HK-2 (cell line): ENCODE data around the gene SLC18A2.

Source experiments
- DNase-seq: peaks from one replicate; pipeline ENCODE4 v3.0.0-alpha.2; 2018; ENCODE audit not compliant: unreplicated experiment

SLC18A2 gene

DNA sequence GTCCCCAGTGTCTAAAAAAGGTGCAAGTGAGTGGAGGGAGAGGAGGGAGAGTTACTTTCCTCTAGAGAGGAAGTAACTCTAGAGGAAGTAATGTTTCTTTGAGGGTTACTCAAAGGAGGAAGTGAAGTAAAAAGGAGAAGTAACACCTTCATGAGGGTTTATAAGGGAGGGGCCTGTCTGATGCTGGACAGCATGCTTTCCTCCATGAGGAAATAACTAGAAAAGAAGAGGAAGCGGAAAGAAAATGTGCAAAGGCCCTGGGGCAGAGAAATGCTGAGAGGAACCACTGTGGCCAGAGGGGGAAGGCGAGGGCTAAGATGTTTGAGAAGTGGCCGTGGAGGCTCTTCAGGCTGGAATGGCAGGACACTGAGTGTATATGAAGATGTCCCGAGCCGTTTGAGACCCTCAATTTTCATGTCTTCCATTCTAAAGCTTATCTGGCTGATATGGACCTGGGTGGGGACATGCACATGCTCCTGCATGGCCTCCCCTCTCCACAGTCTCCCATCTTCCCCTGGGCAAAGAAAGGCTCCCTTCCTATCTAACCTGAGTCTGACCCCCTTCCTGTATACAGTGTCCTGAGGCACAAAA, 3.4 kb upstream of the SLC18A2 start:
- no peak for DNase-seq

DNA sequence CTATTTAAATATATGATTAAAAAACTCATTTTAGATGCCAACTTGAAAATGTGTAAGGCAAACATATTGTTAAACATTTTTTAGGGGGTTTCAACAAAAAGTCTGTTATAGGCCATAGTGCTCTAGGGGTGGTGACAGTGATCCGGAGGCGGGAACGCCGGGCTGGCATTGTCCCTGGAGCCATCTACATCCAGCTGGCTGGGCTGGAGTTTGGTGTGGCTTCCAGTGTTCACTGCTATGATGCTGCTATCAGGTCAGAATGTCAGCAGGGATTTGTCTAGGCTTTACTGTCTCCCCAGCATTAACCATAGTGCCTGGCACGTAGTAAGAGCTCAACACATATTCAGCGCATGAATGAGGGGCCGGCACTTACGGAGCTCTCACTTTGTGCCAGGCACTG, 1.9 kb upstream of the SLC18A2 start:
- no peak for DNase-seq

DNA sequence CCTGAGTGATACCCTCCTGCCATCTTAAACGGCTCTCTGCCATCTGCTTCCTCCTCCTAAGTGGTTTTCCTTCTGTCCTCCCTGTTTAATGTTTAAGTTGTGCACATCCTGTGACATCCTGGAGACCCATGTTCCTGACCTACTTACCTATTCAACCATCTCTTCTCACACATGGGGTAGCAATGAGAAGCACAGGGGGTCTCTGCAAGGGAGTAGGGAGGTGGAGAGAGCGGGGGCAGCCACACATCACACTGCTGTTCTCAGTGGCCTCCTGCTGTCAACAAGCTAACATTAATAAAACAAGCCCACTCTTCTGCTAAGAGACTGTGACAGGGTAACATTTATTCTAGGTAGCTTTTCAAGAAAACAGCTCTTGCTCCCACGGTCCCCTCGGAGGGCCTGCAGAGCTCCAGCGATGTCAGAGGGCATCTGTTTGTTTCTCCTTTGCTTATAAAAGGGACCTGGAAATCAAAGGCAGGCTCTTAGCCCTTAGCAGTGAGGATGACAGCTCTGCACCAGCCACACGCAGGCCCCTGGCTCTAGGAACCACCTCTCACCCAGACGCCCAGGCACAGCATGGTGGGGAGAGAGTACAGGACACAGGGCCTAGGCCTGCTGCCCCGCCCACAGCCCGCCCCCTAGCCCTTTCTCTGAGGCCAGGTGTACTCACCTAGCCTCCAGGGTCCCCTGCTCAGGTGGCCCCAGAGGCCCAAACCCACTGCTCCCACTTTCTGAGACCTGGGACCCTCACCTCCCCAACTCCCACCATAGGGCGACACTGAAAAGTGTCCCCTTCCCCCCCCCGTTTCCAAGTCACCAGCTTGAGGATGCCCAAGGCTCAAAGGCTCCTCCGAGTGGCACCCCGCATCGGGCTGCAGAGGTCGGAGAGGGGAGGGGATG, 943 bp upstream of the SLC18A2 start:
- DNase-seq = no peak

DNA sequence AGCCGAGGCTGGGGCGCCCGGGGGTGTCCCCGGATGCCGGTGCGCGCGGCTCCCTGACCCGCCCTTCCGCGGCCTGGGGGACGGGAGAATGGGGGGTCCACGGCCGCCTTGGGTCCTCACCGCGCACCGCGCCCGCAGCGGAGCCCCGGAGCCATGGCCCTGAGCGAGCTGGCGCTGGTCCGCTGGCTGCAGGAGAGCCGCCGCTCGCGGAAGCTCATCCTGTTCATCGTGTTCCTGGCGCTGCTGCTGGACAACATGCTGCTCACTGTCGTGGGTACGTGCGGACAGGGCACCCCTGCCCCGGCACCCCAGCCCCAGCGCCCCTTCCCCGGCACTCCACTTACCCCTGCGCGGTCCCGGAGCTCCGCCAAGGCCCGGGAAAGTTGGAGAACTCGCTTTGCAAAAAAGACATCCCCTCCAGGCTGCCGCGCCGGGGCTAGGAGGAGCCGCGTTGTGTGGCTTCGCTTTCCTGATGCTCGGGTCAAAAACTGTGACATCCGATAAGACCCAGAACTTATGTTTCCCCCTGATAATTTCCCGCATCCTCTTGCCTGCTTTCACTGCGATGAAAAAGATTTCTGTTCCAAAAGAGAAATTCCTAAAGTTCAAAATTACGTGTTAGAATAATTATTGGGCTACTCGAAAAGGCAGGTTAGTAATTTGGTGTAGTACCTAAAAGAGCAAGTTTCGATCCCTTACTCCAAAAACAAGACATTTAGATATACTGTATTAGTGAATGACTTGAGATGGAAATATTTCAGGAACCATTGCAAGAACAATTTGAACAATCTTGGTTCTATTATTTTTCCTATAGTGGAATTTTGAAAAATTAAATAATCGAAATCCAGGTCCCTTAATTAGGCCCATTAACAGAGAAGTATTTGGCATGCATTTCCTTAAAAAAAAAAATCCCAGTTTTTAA, 888 bp downstream of the SLC18A2 start:
- DNase-seq = no peak

DNA sequence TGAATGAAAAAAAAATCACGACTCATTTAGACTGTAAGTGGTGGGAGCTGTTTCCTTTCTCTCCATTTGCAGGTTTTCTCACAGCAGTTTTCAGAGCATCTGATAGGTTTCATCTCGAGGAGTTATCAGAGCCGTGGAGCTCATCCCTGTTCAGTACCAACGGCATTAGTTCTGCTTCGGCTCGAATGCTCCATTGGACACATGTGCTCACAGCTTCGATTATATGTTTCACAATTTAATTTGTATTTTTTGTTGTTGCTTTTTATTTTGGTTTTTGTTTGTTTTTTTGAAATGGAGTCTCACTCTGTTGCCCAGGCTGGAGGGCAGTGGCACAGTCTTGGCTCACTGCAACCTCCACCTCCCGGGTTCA, 1.5 kb downstream of the SLC18A2 start:
- DNase-seq = no peak

DNA sequence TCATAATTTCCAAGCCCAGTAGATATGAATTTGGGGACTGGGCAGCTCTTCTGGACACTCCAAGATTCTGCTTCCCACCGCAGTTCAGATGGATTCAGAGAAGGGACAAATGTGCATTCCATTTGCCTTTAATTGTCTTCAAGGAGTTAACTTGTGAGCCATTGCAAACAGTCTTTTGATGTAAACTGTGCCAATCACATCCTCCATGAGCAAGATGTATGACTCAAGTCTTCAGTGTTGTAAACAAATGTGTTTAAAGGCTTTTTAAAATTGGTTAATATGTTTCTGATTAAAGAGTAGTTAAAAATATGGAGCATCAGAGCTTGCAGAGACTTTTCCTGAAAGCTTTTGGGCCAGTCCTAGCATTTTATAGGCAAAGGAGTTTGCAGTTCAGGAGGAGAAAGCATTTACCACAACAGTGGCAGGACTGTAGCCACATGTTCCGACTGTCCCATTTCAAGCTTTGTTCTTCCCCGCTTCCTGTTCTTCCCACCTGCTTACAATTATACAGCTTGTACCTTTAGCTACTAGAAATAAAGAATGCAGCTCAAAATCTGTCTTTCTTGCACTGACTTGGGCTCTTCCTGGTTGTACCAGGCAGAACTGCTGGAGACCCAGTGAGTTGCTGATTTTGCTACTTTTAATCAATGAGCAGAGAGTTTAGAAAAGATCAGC, 6.2 kb downstream of the SLC18A2 start:
- no peak for DNase-seq

DNA sequence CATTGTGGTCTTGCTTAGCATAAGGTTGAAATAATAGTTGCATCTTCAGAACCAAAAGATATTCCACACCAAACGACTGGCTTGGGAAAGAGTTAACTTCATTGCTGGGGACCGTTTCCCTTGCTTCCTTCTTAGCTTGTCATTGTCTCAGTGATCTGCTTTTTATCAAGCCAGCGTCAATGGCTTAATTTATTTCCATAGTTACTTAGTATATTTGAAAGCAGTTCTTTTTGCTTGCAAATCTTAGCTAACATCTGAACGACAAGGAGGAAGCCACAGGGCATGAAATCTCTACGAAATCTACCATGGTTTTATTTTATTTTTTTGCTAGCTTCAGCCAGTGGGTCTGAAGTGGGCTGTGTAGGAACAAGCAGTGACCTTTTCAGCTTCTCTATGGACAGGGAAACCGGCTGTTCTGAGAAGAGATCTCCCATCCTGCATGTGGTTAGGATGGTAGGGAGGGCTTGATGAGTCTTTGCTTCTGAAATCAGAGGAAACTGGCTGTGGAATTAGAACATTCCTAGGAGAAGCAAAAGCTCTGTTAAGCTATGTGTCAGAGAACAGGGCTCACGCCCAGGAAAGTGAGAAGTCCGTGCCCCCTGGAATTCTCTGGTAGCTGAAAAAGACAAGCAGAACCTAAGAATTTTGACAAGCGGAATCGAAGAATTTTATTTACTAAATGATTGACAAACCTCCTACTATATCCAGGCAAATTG, 8.0 kb downstream of the SLC18A2 start:
- DNase-seq = no peak

DNA sequence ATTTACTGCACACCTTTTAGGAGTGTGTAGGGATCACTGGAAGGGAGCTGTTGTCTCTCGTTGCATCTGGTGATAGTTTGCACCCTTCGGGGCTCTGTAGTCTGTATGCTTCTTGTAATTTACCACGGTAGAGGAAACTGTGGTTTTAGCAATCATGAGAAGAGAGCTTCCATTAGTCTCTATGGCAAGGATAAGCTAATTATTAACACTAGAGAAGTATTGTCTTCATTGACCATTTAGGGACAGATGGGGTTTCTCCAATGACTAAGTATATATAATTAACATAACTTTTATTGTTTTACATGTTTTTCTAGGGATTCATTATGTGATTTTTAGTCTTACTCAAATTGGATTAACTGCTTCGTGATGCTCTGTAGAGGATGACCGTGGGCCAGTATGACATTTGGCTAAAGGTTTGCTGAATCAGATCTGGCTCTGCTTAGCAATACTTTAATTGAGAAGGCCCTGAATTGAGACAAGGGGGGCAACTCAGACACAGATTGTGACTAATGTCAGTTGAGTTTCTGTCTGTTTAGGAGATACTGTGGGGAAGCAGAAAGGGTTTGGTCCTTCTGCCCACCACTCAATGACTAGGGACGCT, 8.7 kb downstream of the SLC18A2 start:
- DNase-seq = no peak

DNA sequence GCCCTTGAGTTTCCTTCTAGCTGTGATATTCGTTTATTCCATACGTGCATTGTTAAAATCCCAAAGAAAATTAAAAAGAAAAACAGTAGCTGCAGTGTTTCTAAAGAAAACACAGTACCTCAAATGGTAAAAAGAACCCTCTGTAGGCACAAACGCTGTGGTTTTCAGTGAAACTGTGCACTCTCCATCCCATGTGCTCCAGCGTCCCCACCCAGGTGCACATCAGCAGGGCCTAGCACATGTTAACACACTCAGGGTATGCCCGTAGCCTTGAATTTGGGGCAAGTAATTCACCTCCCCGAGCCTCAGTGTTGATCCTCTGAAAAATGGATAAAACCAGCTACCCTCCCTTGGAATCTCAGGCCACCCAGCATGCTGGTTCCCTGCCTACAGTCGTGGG, 9.5 kb downstream of the SLC18A2 start:
- DNase-seq = no peak

DNA sequence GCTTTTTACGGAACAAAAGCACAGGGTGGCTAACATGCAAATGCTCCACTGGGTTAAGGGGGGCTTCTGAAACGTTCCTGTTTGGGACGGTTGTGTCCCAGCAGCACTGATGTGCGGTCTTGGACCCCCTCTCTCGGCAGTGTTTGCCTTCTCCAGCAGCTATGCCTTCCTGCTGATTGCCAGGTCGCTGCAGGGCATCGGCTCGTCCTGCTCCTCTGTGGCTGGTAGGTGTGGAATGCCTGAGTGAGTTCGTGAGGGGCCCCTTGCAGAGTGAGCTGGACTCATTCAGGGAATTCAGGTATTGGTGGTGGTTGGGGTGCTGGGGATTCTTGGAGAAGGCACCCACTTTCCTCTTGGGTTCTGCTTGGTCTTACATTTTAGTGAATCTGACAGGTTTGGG, 13.0 kb downstream of the SLC18A2 start:
- DNase-seq = no peak

DNA sequence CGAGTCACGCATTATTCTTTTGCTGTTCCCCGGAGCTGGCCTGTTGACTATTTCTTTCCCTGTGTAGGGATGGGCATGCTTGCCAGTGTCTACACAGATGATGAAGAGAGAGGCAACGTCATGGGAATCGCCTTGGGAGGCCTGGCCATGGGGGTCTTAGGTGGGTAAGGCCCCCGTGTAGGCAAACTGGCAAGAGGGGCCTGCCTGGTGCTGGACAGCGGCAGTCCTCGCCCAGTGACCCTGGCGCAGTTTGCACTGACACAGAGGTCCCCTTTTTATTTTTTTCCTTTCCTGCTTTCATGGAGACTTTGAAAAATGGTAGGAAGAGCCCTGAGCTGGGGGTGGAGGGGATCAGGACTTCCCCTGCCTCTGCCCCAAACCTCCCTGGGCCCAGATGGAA, 13.4 kb downstream of the SLC18A2 start:
- DNase-seq = no peak

DNA sequence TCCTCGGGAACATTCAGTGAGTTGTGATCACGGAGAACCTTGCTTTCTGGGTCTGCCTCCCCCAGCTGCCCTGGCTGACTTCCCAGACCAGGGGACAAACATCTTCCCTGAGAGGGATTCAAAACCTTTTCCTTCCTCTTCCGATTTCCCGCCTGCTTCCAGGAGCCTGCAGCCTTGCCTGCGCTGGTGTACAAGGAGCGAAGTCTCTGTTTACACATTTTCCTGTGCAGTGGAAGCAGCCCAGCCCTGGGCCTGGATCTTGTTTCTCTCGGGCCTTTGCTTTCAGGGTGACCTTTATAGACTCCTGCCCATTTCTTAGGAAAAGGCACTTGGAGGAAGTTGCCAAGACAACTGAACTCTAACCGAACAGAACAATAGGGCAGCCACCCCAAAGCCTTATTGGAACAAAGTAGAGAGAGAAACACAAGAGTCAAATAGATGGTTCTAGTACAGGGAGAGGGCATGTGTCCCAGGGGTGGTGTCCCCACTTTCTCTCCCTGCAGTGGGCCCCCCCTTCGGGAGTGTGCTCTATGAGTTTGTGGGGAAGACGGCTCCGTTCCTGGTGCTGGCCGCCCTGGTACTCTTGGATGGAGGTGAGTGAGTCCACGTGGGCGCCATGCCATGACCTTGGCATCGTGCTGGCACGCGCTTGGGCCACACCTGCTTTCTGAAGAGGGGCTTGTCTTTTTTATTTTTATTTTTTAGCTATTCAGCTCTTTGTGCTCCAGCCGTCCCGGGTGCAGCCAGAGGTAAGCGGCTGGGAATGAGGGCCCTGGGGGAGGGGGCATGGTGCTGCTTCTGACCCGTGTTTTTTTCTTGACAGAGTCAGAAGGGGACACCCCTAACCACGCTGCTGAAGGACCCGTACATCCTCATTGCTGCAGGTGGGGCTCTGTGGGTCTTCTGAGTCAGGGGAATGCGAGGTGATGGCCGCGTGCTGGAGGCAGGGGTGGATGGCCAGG, 14.1 kb downstream of the SLC18A2 start:
- no peak for DNase-seq

DNA sequence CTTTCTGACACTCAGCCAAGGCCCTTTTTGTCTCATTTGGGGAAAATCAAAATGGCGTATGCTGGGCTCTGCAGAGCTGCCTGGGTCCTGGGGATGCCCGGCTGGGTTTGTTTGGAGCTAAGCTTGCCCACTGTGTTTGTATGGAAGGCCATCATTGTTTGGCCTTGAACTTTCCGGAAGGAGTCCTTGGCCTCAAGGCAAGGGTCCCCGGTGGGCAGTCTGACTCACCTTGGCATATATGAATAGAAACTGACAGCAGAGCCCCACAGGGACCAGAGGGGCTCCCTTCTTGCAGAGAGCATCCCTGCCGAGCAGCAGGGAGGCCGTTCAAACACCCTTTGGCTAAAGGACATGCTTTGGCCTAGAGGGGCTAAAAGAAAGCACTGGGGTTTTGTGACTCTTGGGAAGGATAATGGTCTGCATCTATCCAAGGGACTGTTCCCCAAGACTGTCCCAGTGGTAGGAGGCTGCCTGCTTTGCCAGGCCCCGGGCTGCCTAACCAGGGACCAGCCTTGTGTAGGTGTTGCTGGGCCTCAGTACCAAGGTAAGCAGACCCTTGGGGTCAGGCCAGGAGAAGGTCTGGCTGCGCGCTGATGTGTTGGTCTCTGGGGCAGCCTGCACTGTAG, 15.0 kb downstream of the SLC18A2 start:
- no peak for DNase-seq

DNA sequence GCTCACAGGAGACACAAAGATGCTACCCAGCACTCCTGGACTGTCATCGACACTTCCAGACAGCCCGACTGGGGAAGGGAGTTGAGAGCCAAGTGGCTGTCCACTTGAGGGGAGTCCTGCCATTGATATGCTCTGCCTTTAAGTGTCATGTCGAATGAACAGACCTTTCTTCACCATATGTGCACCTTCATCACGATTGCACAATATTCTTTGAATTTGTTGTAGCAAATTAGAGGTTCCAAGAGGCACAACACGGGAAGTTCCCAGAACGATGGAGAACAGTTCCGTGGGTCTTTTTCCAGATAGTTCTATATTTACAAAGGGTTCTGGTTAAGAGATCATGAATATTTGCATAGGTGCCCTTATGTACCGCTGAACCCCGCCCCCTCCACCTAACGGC, 16.0 kb downstream of the SLC18A2 start:
- no peak for DNase-seq

DNA sequence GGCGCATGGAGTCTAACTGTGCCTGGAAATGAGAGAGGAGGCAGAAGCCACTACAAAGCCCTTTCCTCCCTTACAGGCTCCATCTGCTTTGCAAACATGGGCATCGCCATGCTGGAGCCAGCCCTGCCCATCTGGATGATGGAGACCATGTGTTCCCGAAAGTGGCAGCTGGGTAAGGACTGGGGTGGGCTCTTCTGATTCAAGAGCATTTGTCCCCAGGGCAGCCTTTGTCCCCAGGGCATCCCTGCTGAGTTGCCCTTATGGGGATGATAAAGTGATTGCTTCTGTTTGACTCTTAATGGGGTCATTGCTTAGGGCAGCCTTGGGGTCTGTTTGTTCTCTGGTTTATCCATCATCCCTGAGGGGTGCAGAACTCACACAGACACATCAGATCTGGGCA, 16.8 kb downstream of the SLC18A2 start:
- DNase-seq = no peak

DNA sequence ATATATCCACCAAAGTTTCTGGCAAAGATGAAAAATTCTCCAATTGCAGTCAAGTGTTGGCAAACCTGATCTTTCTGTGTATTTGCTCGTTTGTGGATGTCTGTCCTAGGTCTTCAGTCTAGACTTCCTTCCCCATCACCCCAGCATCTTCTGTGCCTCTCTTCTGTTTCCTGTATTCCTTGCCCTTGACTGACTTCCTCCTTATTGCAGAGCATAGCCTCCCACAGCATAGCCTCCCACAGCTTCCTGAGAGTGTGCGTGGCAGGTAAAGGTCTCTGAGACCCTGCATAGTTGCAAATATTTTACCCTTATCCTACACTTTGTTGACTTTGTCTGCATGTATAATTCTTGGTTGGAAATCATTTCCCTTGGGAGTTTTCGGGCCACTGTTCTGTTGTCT, 18.4 kb downstream of the SLC18A2 start:
- DNase-seq = no peak

DNA sequence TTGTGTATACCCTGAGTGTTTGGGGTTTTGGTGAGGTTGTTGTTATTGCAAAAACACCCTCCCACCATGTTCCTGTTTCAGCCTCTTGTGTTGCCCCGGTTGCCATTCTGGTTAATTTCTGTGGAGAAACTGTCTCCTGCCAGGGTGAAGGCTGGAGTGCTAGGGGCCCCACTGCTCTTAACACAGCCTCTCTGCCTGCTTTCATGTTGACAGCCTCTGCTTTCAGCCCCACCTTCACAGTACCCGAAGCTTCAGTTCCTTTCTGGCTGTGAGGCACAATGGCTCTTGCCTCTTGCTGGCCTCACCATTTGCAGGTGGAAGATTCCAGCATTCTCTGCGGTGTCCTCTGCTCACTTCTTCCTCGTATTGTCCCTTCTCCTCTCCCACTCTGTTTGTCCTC, 19.2 kb downstream of the SLC18A2 start:
- no peak for DNase-seq

DNA sequence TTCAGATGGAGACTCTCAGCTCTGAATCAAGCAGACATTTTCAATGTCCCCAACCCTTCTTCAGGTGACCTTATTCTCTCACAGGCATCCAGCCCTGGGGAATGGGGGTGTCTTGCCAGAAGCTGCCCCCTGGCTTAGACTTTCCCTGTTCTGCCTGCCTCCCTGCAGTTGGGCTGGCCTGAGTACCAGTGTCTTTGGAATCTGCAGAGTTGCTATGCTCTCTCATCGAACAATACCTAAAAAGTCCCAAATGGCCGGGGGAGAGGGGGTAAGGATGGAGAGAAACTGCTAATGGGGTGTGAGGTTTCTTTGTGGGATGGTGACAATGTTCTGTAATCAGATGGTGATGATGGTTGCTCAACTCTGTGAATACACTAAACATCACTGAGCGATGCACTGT, 20.6 kb downstream of the SLC18A2 start:
- DNase-seq = no peak

DNA sequence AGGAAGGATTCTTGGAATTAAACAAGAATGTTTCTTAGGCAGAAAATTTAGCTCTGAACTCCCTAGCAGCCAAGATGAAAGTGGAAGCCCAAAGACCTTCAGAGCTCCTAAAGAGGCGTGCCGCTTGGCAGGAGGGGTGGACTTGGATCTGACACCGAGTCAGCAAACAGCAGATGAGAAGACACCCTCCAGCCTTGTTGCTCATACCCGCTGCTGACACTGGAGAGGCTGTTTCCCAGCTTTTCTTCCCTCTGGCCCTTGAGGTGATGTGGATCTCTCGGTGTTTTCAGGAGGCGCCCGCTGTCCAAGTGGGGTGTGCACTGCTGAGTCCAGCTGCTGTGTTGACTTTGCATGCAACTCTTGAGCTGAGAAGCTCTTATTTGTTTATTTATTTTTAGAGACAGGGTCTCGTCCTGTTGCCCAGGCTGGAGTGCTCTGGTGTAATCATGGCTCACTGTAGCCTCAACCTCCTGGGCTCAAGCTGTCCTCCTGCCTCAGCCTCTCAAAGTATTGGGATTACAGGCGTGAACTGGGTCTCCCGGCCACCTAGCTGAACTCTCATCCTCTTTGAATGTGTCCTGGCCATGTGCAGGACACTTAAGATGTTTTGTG, 21.5 kb downstream of the SLC18A2 start:
- DNase-seq = no peak
